ENCODE results near the gene NOS1AP. TPM values are rescaled to one million over a fixed set of nuclear protein-coding genes. Genes with fewer than 3 reads are reported as not detected.

NOS1AP gene
- polyA plus RNA-seq, 1 experiment: 0.04 TPM

- POLR2A ChIA-PET: no interaction called here
- Histone ChIP-seq H3K27me3 (ENCODE audit: control insufficient read depth, insufficient read depth, low read length) (peaks cover 9% of the 10 kb centered on the region), H3K9me3 (ENCODE audit: control insufficient read depth, insufficient read depth, low read length) (no peaks in the 10 kb centered on the region), H3K4me3 (ENCODE audit: low read depth, low read length) (no peak overlapping the region), H3K27ac (ENCODE audit: low read depth, low read length) (no peak overlapping the region)
- DNase-seq (ENCODE audit: low read depth, low spot score): no peak
- CTCF ChIA-PET: no interaction called here
- TF ChIP-seq CTCF (IDR thresholded peaks at IDR 0.05; ENCODE audit: low read depth, low read length): no peak
These were observed 290.9 kb downstream of the NOS1AP start for GRCh38 chr1:162360237-162360873.

- CTCF ChIA-PET: no interaction called here
- TF ChIP-seq CTCF (IDR thresholded peaks at IDR 0.05; ENCODE audit: low read depth, low read length): no peak
- Histone ChIP-seq H3K4me3 (ENCODE audit: low read depth, low read length) (no peak overlapping the region), H3K27ac (ENCODE audit: low read depth, low read length) (no peak overlapping the region), H3K9me3 (ENCODE audit: control insufficient read depth, insufficient read depth, low read length) (no peaks in the 10 kb centered on the region), H3K27me3 (ENCODE audit: control insufficient read depth, insufficient read depth, low read length) (peaks cover 11% of the 10 kb centered on the region)
- DNase-seq (ENCODE audit: low read depth, low spot score): no peak
- POLR2A ChIA-PET: no interaction called here
These were observed 291.4 kb downstream of the NOS1AP start for GRCh38 chr1:162360874-162361260.

- ChIA-PET POLR2A (no interaction called here), CTCF (no interaction called here)
- no peak overlapping the region for H3K4me3 ChIP-seq (ENCODE audit: low read depth, low read length)
- H3K9me3 ChIP-seq (ENCODE audit: control insufficient read depth, insufficient read depth, low read length): no peaks in the 10 kb centered on the region
- H3K27me3 ChIP-seq (ENCODE audit: control insufficient read depth, insufficient read depth, low read length): peaks cover 11% of the 10 kb centered on the region
- no peak overlapping the region for H3K27ac ChIP-seq (ENCODE audit: low read depth, low read length)
- TF ChIP-seq CTCF (IDR thresholded peaks at IDR 0.05; ENCODE audit: low read depth, low read length): no peak
- no peak for DNase-seq (ENCODE audit: low read depth, low spot score)
These were observed 291.9 kb downstream of the NOS1AP start for GRCh38 chr1:162361349-162361748.

- CTCF ChIA-PET: no interaction called here
- DNase-seq (ENCODE audit: low read depth, low spot score): no peak
- peaks cover 5% of the 10 kb centered on the region; the same call in 1 of the 2 replicates for H3K9me3 ChIP-seq (ENCODE audit: control insufficient read depth, insufficient read depth, low read length)
- peaks cover 11% of the 10 kb centered on the region for H3K27me3 ChIP-seq (ENCODE audit: control insufficient read depth, insufficient read depth, low read length)
- H3K4me3 ChIP-seq (ENCODE audit: low read depth, low read length): no peak overlapping the region
- POLR2A ChIA-PET: no interaction called here
- no peak overlapping the region for H3K27ac ChIP-seq (ENCODE audit: low read depth, low read length)
- no peak for TF ChIP-seq CTCF (IDR thresholded peaks at IDR 0.05; ENCODE audit: low read depth, low read length)
These were observed 294.3 kb downstream of the NOS1AP start for GRCh38 chr1:162363823-162364222.

- H3K9me3 ChIP-seq (ENCODE audit: control insufficient read depth, insufficient read depth, low read length): peaks cover 5% of the 10 kb centered on the region; the same call in 1 of the 2 replicates
- ChIA-PET POLR2A (no interaction called here), CTCF (no interaction called here)
- DNase-seq (ENCODE audit: low read depth, low spot score): no peak
- TF ChIP-seq CTCF (IDR thresholded peaks at IDR 0.05; ENCODE audit: low read depth, low read length): no peak
- H3K27ac ChIP-seq (ENCODE audit: low read depth, low read length): no peak overlapping the region
- H3K27me3 ChIP-seq (ENCODE audit: control insufficient read depth, insufficient read depth, low read length): peaks cover 11% of the 10 kb centered on the region
- no peak overlapping the region for H3K4me3 ChIP-seq (ENCODE audit: low read depth, low read length)
These were observed 295.0 kb downstream of the NOS1AP start for GRCh38 chr1:162364498-162364897.
